Upper lobe of left lung (tissue), 6 donors: ENCODE data around the gene MLIP. TPM values are rescaled to one million over a fixed set of nuclear protein-coding genes. Genes with fewer than 3 reads are reported as not detected.

ENCODE experiments used
- ATAC-seq, 2 donors: fragments of 200-7000 bp; cut with Tn5 transposase; one replicate each; pipeline ENCODE4 v1.9.1; 2022; ENCODE audit warnings: mild to moderate bottlenecking in 2 of 2, moderate library complexity in 2 of 2; ENCODE audit not compliant: low FRiP score in 2 of 2
- DNase-seq, 2 donors: peaks; one replicate each; pipeline ENCODE4 v3.0.0-alpha.2; 2019 to 2020
- H3K27ac ChIP-seq, 4 donors: fragments of 200-600 bp; sonication (generic); one replicate each; pipeline ENCODE4 v1.5.1; 2016 to 2019
- H3K27me3 ChIP-seq, 4 donors: fragments of 200-600 bp; sonication (generic); one replicate each; pipeline ENCODE4 v1.5.1; 2017 to 2019
- H3K36me3 ChIP-seq, 4 donors: fragments of 200-600 bp; sonication (generic); one replicate each; pipeline ENCODE4 v1.5.1; 2016 to 2019
- H3K4me1 ChIP-seq, 4 donors: fragments of 200-600 bp; sonication (generic); one replicate each; pipeline ENCODE4 v1.5.1; 2018 to 2019
- H3K4me3 ChIP-seq, 4 donors: fragments of 200-600 bp; sonication (generic); one replicate each; pipeline ENCODE4 v1.5.1; 2017 to 2019; ENCODE audit warnings: mild to moderate bottlenecking in 2 of 4, moderate library complexity in 1 of 4
- H3K9me3 ChIP-seq, 4 donors: fragments of 200-600 bp; sonication (generic); one replicate each; pipeline ENCODE4 v1.5.1; 2018 to 2019
- CTCF ChIP-seq, 6 experiments: fragments of 450-650 bp in 4 of 6; fragments of 200-600 bp in 2 of 6; sonication (generic) in 2 of 6; IDR thresholded peaks; one replicate each; pipeline ENCODE4 v1.5.1; 2016 to 2019; ENCODE audit warnings: antibody characterized with exemption in 6 of 6
- EP300 ChIP-seq, 4 donors: sonication (generic); formaldehyde crosslinking; IDR thresholded peaks; one replicate each; pipeline ENCODE4 v1.5.1; 2017; ENCODE audit warnings: antibody characterized with exemption in 4 of 4, control low read depth in 2 of 4
- POLR2A ChIP-seq, 4 donors: fragments of 450-650 bp; IDR thresholded peaks; one replicate each; pipeline ENCODE4 v1.5.1; 2016 to 2017; ENCODE audit warnings: antibody characterized with exemption in 4 of 4, mild to moderate bottlenecking in 2 of 4
- POLR2AphosphoS5 ChIP-seq, 2 donors: sonication (generic); formaldehyde crosslinking; IDR thresholded peaks; one replicate each; pipeline ENCODE4 v1.5.1; 2017; ENCODE audit warnings: antibody characterized with exemption in 2 of 2
- WGBS, 2 donors: methylation state at CpG; one replicate each; pipeline ENCODE4 v1.1.5; 2017 to 2018; 5-methylcytosine and 5-hydroxymethylcytosine counted together
- total RNA-seq, 6 donors: library from RNA; depleted of rRNA in 4 of 6; stranded (reverse); fragments of >200 nt in 4 of 6; gene quantifications; one replicate each; pipeline versions ENCODE4 v1.1.0 to v1.2.1, GENCODE V29; 2016 to 2021
- donor health status: DM: no; HTN: no; CAD: no; lungs with moderate emphysema.
- donor health status: DM: no; HTN: yes; CAD: no; lungs with severe emphysema.

MLIP gene
- total RNA-seq, 6 donors from 2014 or later, result 0.47 to 1.3 (median 0.77) TPM; not detected in 2

GRCh38 chr6:54115966-54116365 is 4.7 kb downstream of the MLIP start:
- 76 to 78% methylated on average over 1 of the region's 1 CpG for WGBS, 2 donors
- TF ChIP-seq CTCF (IDR thresholded peaks at IDR 0.05), result no peak
- TF ChIP-seq POLR2A (IDR thresholded peaks at IDR 0.05), result no peak
- no peak for TF ChIP-seq POLR2AphosphoS5 (IDR thresholded peaks at IDR 0.05)
- TF ChIP-seq EP300 (IDR thresholded peaks at IDR 0.05), result no peak
- DNase-seq (no peak), ATAC-seq (no peak)
- Histone ChIP-seq H3K9me3 (no peaks in the 10 kb centered on the region), H3K36me3 (no peaks in the 10 kb centered on the region), H3K4me1 (no peaks in the 10 kb centered on the region), H3K27me3 (no peaks in the 10 kb centered on the region), H3K4me3 (no peak overlapping the region), H3K27ac (no peak overlapping the region)

- no peak for TF ChIP-seq CTCF (IDR thresholded peaks at IDR 0.05)
- 94 to 97% methylated on average over 2 of the region's 2 CpGs for WGBS, 2 donors
Measured at GRCh38 chr6:54118117-54118516, 6.9 kb downstream of the MLIP start.

DNA sequence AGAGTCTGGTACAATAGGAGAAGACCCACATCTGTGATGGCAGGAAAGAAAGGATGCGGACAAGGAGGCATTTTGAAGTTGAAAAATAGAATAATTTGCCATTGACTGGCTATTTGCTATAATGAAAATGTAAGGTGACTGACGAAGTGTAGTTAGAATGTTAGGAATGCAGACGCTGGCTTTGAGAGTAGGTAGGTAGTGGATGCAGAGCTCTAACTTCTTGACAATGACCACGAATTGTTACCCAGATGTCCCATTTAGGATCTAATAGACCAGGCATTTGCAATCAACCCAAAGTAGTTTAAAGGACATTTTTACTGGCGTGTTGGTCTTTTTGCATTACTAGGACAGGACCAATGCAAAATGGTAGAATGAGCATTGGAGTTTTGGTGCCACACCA is 14.2 kb downstream of the MLIP start:
- WGBS, 2 donors, result 68 to 75% methylated on average over 5 of the region's 5 CpGs
- Histone ChIP-seq H3K4me3 (no peak overlapping the region), H3K9me3 (no peaks in the 10 kb centered on the region), H3K36me3 (no peaks in the 10 kb centered on the region), H3K27ac (no peak overlapping the region), H3K4me1 (no peaks in the 10 kb centered on the region), H3K27me3 (no peaks in the 10 kb centered on the region)
- no peak for DNase-seq
- no peak for TF ChIP-seq CTCF (IDR thresholded peaks at IDR 0.05)
- no peak for ATAC-seq

More at GRCh38 chr6:54118117-54118516, 6.9 kb downstream of the MLIP start:
- ATAC-seq (no peak), DNase-seq (no peak)
- Histone ChIP-seq H3K27ac (no peak overlapping the region), H3K4me3 (no peak overlapping the region), H3K4me1 (no peaks in the 10 kb centered on the region), H3K36me3 (no peaks in the 10 kb centered on the region), H3K9me3 (no peaks in the 10 kb centered on the region), H3K27me3 (no peaks in the 10 kb centered on the region)

- WGBS, 2 donors, result 84% methylated on average over 3 of the region's 3 CpGs
- H3K9me3 ChIP-seq, result no peaks in the 10 kb centered on the region
- ATAC-seq (no peak), DNase-seq (no peak)
- H3K36me3 ChIP-seq, result no peaks in the 10 kb centered on the region
- no peak for TF ChIP-seq CTCF (IDR thresholded peaks at IDR 0.05)
- TF ChIP-seq POLR2A (IDR thresholded peaks at IDR 0.05), result no peak
- no peak for TF ChIP-seq EP300 (IDR thresholded peaks at IDR 0.05)
- no peak for TF ChIP-seq POLR2AphosphoS5 (IDR thresholded peaks at IDR 0.05)
- H3K27me3 ChIP-seq, result no peaks in the 10 kb centered on the region
- H3K27ac ChIP-seq, result no peak overlapping the region
- H3K4me3 ChIP-seq, result no peak overlapping the region
- H3K4me1 ChIP-seq, result no peaks in the 10 kb centered on the region
Measured at GRCh38 chr6:54130179-54130578, 18.9 kb downstream of the MLIP start.

DNA sequence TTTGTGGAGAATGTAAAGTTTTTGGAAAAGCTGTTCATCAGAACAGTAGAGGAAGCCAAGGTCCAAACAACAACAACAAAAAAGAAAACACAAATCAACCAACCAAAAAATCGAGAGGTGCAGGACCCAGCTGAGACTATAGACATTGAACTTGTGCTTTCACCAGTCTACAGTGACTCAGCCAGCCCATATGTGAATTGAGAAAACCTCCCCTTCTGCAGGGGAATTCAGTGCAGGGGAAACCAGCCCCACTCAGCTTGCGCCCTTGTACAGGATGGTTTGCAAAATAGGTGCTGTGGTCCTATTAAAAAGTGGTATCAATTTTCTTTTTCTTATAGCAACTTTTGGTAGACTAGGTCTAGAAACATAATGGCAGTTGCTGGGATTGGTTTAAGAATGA is 21.3 kb downstream of the MLIP start:
- H3K4me1 ChIP-seq, result no peaks in the 10 kb centered on the region
- 78 to 86% methylated on average over 2 of the region's 2 CpGs for WGBS, 2 donors
- TF ChIP-seq POLR2A (IDR thresholded peaks at IDR 0.05), result no peak
- TF ChIP-seq CTCF (IDR thresholded peaks at IDR 0.05), result no peak
- no peak for TF ChIP-seq EP300 (IDR thresholded peaks at IDR 0.05)
- no peak for TF ChIP-seq POLR2AphosphoS5 (IDR thresholded peaks at IDR 0.05)

More for the DNA sequence above, 21.3 kb downstream of the MLIP start:
- H3K36me3 ChIP-seq, result no peaks in the 10 kb centered on the region
- H3K27me3 ChIP-seq, result no peaks in the 10 kb centered on the region
- H3K4me3 ChIP-seq, result no peak overlapping the region
- no peaks in the 10 kb centered on the region for H3K9me3 ChIP-seq
- ATAC-seq, result no peak
- no peak overlapping the region for H3K27ac ChIP-seq
- DNase-seq, result no peak
